H9 (cell line): Measurements from ENCODE around the gene KRT6B. TPM values are rescaled to one million over a fixed set of nuclear protein-coding genes. Genes with fewer than 3 reads are reported as not detected.

Source experiments
- DNase-seq: peaks from one replicate; pipeline ENCODE4 v3.0.0-alpha.2; 2017
- H2AFZ ChIP-seq: one replicate; pipeline ENCODE4 v1.6.1; 2013; ENCODE audit warnings: mild to moderate bottlenecking, low read length, control low read depth, moderate library complexity
- H2AK5ac ChIP-seq: 2 replicates; pipeline ENCODE4 v1.6.1; 2013; ENCODE audit warnings: low read length, control low read depth, mixed read lengths; ENCODE audit not compliant: insufficient read length
- H2BK120ac ChIP-seq: one replicate; pipeline ENCODE4 v1.6.1; 2013; ENCODE audit warnings: low read depth, mild to moderate bottlenecking, low read length, control low read depth, inconsistent platforms; ENCODE audit not compliant: poor library complexity, severe bottlenecking
- H2BK12ac ChIP-seq: 2 replicates; pipeline ENCODE4 v1.6.1; 2013; ENCODE audit warnings: low read length, control low read depth, mixed read lengths, low read depth; ENCODE audit not compliant: insufficient read length
- H2BK15ac ChIP-seq: 2 replicates; pipeline ENCODE4 v1.6.1; 2013; ENCODE audit warnings: low read depth, low read length, control low read depth
- H2BK20ac ChIP-seq: one replicate; pipeline ENCODE4 v1.6.1; 2013; ENCODE audit warnings: low read depth, mild to moderate bottlenecking, low read length, control low read depth, inconsistent platforms; ENCODE audit not compliant: poor library complexity, severe bottlenecking
- H2BK5ac ChIP-seq: 2 replicates; pipeline ENCODE4 v1.6.1; 2013; ENCODE audit warnings: low read length, control low read depth, mixed read lengths; ENCODE audit not compliant: insufficient read length
- H3K14ac ChIP-seq: 2 replicates; pipeline ENCODE4 v1.6.1; 2013; ENCODE audit warnings: low read length, control low read depth; ENCODE audit not compliant: insufficient read depth
- H3K18ac ChIP-seq: 2 replicates; pipeline ENCODE4 v1.6.1; 2013; ENCODE audit warnings: low read depth, mild to moderate bottlenecking, mixed read lengths, low read length, control low read depth; ENCODE audit not compliant: insufficient read length
- H3K23ac ChIP-seq: 2 replicates; pipeline ENCODE4 v1.6.1; 2013; ENCODE audit warnings: low read length, control low read depth, mixed read lengths, low read depth; ENCODE audit not compliant: insufficient read length
- H3K23me2 ChIP-seq: 2 replicates; pipeline ENCODE4 v1.6.1; 2013; ENCODE audit warnings: low read depth, mild to moderate bottlenecking, mixed read lengths, low read length, control low read depth; ENCODE audit not compliant: insufficient read length, poor library complexity, severe bottlenecking
- H3K27ac ChIP-seq: 2 replicates; pipeline ENCODE4 v1.5.1; 2013; ENCODE audit warnings: low read length, control low read depth, mixed read lengths, low read depth; ENCODE audit not compliant: insufficient read length
- H3K27me3 ChIP-seq: 2 replicates; pipeline ENCODE4 v1.6.1; 2013; ENCODE audit warnings: low read length, control low read depth, inconsistent platforms; ENCODE audit not compliant: insufficient read depth
- H3K4ac ChIP-seq: 2 replicates; pipeline ENCODE4 v1.6.1; 2013; ENCODE audit warnings: low read depth, mild to moderate bottlenecking, control low read depth, inconsistent platforms, low read length, moderate library complexity
- H3K4me1 ChIP-seq: 2 replicates; pipeline ENCODE4 v1.6.1; 2013; ENCODE audit warnings: low read length, control low read depth, inconsistent platforms; ENCODE audit not compliant: insufficient read depth
- H3K4me2 ChIP-seq: 2 replicates; pipeline ENCODE4 v1.6.1; 2013; ENCODE audit warnings: low read length, control low read depth, mixed read lengths; ENCODE audit not compliant: insufficient read length, insufficient read depth
- H3K56ac ChIP-seq: 2 replicates; pipeline ENCODE4 v1.6.1; 2013; ENCODE audit warnings: low read depth, mild to moderate bottlenecking, mixed read lengths, low read length, control low read depth; ENCODE audit not compliant: insufficient read length
- H3K79me1 ChIP-seq: 2 replicates; pipeline ENCODE4 v1.6.1; 2013; ENCODE audit warnings: low read depth, mild to moderate bottlenecking, moderate library complexity, low read length, control low read depth, inconsistent platforms; ENCODE audit not compliant: insufficient read depth, poor library complexity, severe bottlenecking
- H3K79me2 ChIP-seq: 2 replicates; pipeline ENCODE4 v1.6.1; 2013; ENCODE audit warnings: low read length, control low read depth, inconsistent platforms; ENCODE audit not compliant: insufficient read depth
- H3K9ac ChIP-seq: 2 replicates; pipeline ENCODE4 v1.6.1; 2013; ENCODE audit warnings: low read length, control low read depth, mixed read lengths; ENCODE audit not compliant: insufficient read length; ENCODE audit errors: extremely low read depth
- H3K9me3 ChIP-seq: one replicate; pipeline ENCODE4 v1.6.1; 2013; ENCODE audit warnings: low read depth, low read length, inconsistent platforms; ENCODE audit not compliant: control insufficient read depth
- H3T11ph ChIP-seq: one replicate; pipeline ENCODE4 v1.6.1; 2013; ENCODE audit warnings: mild to moderate bottlenecking, low read length, control low read depth, inconsistent platforms
- H4K20me1 ChIP-seq: one replicate; pipeline ENCODE4 v1.6.1; 2013; ENCODE audit not compliant: control insufficient read depth, insufficient read length, insufficient read depth
- H4K5ac ChIP-seq: 2 replicates; pipeline ENCODE4 v1.6.1; 2013; ENCODE audit warnings: low read depth, mild to moderate bottlenecking, mixed read lengths, low read length, control low read depth; ENCODE audit not compliant: insufficient read length
- H4K8ac ChIP-seq: replicated peaks from 2 replicates; pipeline ENCODE4 v1.6.1; 2013; ENCODE audit warnings: low read length, control low read depth, mixed read lengths, low read depth; ENCODE audit not compliant: insufficient read length
- H4K91ac ChIP-seq: 2 replicates; pipeline ENCODE4 v1.6.1; 2013; ENCODE audit warnings: low read depth, mild to moderate bottlenecking, moderate library complexity, mixed read lengths, low read length, control low read depth; ENCODE audit not compliant: insufficient read length
- H3K27ac Mint-ChIP-seq, 3 experiments: 2 replicates in 2 of 3; 3 replicates in 1 of 3; pipeline ENCODE4 v1.8.0; 2020 to 2021; ENCODE audit warnings: mixed read lengths in 3 of 3, mild to moderate bottlenecking in 1 of 3, moderate library complexity in 1 of 3
- H3K27me3 Mint-ChIP-seq: 2 replicates; pipeline ENCODE4 v1.8.0; 2021; ENCODE audit warnings: low read depth, mild to moderate bottlenecking, moderate library complexity, mixed read lengths
- H3K36me3 Mint-ChIP-seq, 3 experiments: 2 replicates in 2 of 3; 3 replicates in 1 of 3; pipeline ENCODE4 v1.8.0; 2020 to 2021; ENCODE audit warnings: low read depth in 3 of 3, mixed read lengths in 3 of 3; ENCODE audit not compliant: insufficient read depth in 1 of 3
- H3K4me1 Mint-ChIP-seq, 2 experiments: 2 replicates each; pipeline ENCODE4 v1.8.0; 2020; ENCODE audit warnings: mixed read lengths in 2 of 2
- H3K4me3 Mint-ChIP-seq, 2 experiments: 2 replicates in 1 of 2; 3 replicates in 1 of 2; pipeline ENCODE4 v1.8.0; 2020 to 2021; ENCODE audit warnings: mild to moderate bottlenecking in 2 of 2, mixed read lengths in 2 of 2, moderate library complexity in 1 of 2
- H3K9me3 Mint-ChIP-seq, 2 experiments: 2 replicates in 1 of 2; 3 replicates in 1 of 2; pipeline ENCODE4 v1.8.0; 2020; ENCODE audit warnings: mild to moderate bottlenecking in 2 of 2, mixed read lengths in 2 of 2, moderate library complexity in 1 of 2
- WGBS: extraction: QIAGEN DNeasy Blood & Tissue Kit; methylation state at CpG from one replicate; pipeline ENCODE4 v1.1.7; 2013; ENCODE audit warnings: missing lambda C conversion rate, low lambda C conversion rate, mixed read lengths; ENCODE audit not compliant: insufficient read length; ENCODE audit errors: extremely low coverage; 5-methylcytosine and 5-hydroxymethylcytosine counted together
- total RNA-seq: library from RNA; stranded (reverse); gene quantifications from 2 replicates; pipeline ENCODE4 v1.2.1, GENCODE V29; 2021
- TF ChIP-seq, protein P1 (sequence below): fragments of 200-600 bp; sonication (generic); conservative IDR thresholded peaks from 3 replicates; pipeline ENCODE4 v1.8.0; 2021; ENCODE audit warnings: antibody characterized with exemption, mild to moderate bottlenecking

The KRT6B gene
- total RNA-seq, 1 experiment from 2014 or later = not detected

DNA sequence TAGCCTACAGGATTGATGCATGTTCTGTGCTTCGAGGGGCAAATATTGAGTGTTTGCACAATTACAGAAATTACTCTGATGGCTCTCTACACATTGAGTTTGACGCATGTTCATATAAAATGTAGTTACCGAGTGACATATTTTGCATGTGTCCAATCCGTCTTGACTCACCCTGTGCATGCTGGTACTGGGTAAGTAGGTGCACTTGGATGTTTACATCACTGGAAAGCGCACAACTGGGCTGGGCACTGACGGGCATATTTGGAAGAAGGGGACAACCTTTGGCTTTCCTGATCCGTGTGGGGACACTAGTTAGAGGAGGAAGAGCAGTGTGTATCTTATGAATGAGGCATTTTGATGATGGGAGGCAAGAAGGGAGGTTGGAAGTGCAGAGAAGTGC lies 46.0 kb upstream of the KRT6B start:
- TF ChIP-seq, protein P1, sequence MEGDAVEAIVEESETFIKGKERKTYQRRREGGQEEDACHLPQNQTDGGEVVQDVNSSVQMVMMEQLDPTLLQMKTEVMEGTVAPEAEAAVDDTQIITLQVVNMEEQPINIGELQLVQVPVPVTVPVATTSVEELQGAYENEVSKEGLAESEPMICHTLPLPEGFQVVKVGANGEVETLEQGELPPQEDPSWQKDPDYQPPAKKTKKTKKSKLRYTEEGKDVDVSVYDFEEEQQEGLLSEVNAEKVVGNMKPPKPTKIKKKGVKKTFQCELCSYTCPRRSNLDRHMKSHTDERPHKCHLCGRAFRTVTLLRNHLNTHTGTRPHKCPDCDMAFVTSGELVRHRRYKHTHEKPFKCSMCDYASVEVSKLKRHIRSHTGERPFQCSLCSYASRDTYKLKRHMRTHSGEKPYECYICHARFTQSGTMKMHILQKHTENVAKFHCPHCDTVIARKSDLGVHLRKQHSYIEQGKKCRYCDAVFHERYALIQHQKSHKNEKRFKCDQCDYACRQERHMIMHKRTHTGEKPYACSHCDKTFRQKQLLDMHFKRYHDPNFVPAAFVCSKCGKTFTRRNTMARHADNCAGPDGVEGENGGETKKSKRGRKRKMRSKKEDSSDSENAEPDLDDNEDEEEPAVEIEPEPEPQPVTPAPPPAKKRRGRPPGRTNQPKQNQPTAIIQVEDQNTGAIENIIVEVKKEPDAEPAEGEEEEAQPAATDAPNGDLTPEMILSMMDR = no peak
- no peak overlapping the region for H2BK15ac ChIP-seq
- no peak overlapping the region for H4K5ac ChIP-seq
- no CpG with 5 or more reads among the region's 7 CpGs for WGBS
- no peak overlapping the region for H2BK120ac ChIP-seq
- H4K91ac ChIP-seq = no peak overlapping the region
- no peak overlapping the region for H3T11ph ChIP-seq
- H3K79me2 ChIP-seq = no peaks in the 10 kb centered on the region
- no peak overlapping the region for H3K4me2 ChIP-seq
- no peaks in the 10 kb centered on the region for H3K23me2 ChIP-seq
- H3K56ac ChIP-seq = no peak overlapping the region
- H2BK5ac ChIP-seq = no peak overlapping the region
- H2AK5ac ChIP-seq = no peak overlapping the region
- no peaks in the 10 kb centered on the region for H3K79me1 ChIP-seq
- no peak overlapping the region for H3K27ac ChIP-seq
- no peak overlapping the region for H2AFZ ChIP-seq
- H3K27ac Mint-ChIP-seq = no peak overlapping the region
- H3K18ac ChIP-seq = no peak overlapping the region
- peaks cover 9% of the 10 kb centered on the region for H3K27me3 Mint-ChIP-seq
- H3K4me1 ChIP-seq = peaks cover 6% of the 10 kb centered on the region; the same call in 1 of the 2 replicates
- no peak overlapping the region for H3K4me3 Mint-ChIP-seq
- peaks cover 28 to 37% of the 10 kb centered on the region in 2 experiments for H3K4me1 Mint-ChIP-seq
- H3K9ac ChIP-seq = no peak overlapping the region
- no peak overlapping the region for H4K8ac ChIP-seq
- no peak for DNase-seq
- H4K20me1 ChIP-seq = no peaks in the 10 kb centered on the region
- no peak overlapping the region for H2BK12ac ChIP-seq
- 0 out of 5 replicates have a peak, but pooled peaks cover 0 to 3% of the 10 kb centered on the region in 2 experiments for H3K9me3 Mint-ChIP-seq
- H2BK20ac ChIP-seq = no peak overlapping the region
- H3K36me3 Mint-ChIP-seq = no peaks in the 10 kb centered on the region; a peak in 1 of 7 replicates
- H3K4ac ChIP-seq = no peak overlapping the region
- no peaks in the 10 kb centered on the region for H3K27me3 ChIP-seq
- H3K14ac ChIP-seq = no peak overlapping the region
- no peaks in the 10 kb centered on the region for H3K9me3 ChIP-seq
- no peak overlapping the region for H3K23ac ChIP-seq
